H1 (cell line): Measurements from ENCODE around the gene SMYD5. TPM values are rescaled to one million over a fixed set of nuclear protein-coding genes. Genes with fewer than 3 reads are reported as not detected.

Experiments used
- ZNF274 ChIP-seq: IDR thresholded peaks from 2 replicates; pipeline ENCODE4 v1.7.0; 2012; ENCODE audit warnings: low read length, borderline replicate concordance; ENCODE audit errors: extremely low read depth
- polyA plus RNA-seq, 7 experiments: library from polyadenylated mRNA; depleted of rRNA in 3 of 7; stranded (reverse) in 5 of 7; unstranded in 2 of 7; fragments of >200 nt in 5 of 7; fragments of 200-250 nt in 2 of 7; gene quantifications; 1 replicate in 5 of 7; 2 replicates in 1 of 7; 4 replicates in 1 of 7; pipeline versions ENCODE4 v1.2.1 to v1.2.3, GENCODE V29; 2011 to 2013; ENCODE audit warnings: missing spikeins in 2 of 7, mixed read lengths in 2 of 7
- total RNA-seq: library from RNA; stranded (reverse); fragmentation: NEBNext Ultra II Directional; extraction: Animal tissue kit (Norgen Biotek cat#: 25700); gene quantifications from 2 replicates; pipeline ENCODE4 v1.2.1, GENCODE V29; 2021

SMYD5 gene
- total and polyA plus RNA-seq, 2 of the 8 experiments (the other 6 are each of a cell fraction or from before 2014, with no cell fraction given): 35.2 to 56.7 TPM

DNA sequence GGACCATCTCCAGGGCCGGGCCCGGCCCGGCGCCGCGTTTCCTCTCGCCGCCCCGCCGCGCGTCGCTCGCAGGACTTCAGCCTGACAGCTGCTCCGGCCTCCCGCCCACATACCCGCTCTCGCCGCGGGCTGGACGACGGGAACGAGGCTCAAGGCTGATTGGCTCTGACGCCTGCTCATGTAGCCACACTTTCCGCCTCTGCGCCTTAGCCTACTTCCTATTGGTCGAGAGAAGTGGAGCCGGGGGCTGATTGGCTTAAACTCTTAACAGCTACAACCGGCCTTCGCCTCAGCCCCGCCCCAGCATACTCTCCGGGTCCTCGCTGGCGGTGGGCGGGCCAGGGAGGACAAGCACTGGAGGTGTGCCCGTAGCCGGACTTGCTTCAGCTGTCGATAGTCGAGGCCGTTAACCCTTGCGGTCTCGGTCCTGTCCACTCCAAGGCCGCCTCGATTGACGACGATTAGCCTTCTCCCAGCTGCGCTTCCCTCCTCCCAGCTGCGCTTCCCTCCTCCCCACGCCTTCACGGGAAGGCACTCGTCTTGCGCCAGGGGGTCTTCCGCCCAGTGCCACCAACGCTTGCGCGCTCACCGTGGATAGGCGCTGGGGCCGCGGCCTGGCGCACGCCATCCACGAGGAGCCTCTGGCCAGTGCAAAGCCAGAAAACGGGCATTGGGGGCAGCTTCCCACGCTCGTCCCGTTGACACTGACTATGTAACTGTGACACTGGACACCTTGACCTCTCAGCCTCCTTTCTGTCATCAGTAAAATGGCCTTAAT is 19.3 kb downstream of the SMYD5 start, which contains the start of gene PRADC1 (continued):
- TF ChIP-seq ZNF274: no peak
